ENCODE results near the gene MORN3. TPM values are rescaled to one million over a fixed set of nuclear protein-coding genes. Genes with fewer than 3 reads are reported as not detected.

MORN3 gene
- polyA plus RNA-seq, 1 donor from 2014 or later: 3.4 TPM

DNA sequence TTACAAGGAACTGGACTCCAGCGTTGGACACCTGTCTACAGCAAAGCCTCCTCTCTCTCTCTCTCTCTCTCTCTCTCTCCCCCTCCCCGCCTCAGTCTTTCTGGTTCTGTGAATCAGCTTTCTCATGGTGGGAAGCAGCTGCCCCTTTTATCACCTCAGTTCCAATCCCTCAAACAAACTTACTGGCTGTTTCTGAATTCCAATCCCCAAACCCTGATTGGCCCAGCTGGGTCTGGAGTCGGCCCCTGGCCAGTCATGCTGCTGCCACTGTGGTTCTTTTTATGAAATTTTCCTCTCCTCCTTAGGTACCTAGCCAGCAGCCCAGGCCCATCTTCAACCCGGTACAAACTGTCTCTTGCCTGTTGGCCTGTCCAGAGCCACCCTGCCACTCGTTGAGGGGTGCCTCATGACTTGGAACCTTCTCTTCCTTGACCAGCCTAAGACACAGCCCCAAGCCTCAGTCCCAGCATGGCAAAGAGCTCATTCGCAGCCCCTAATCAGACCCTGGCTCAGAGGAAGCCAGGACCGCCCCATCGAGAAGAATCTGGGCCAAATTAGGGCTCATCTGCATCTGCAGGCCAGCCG, 9.4 kb upstream of the MORN3 start:
- no peak overlapping the region for H3K9ac ChIP-seq (ENCODE audit: low read length)
- TF ChIP-seq EZH2 (IDR thresholded peaks at IDR 0.05; ENCODE audit: borderline replicate concordance, insufficient read depth, low read length, poor library complexity, severe bottlenecking) (no peak), SMC3 (conservative IDR thresholded peaks at IDR 0.05; ENCODE audit: poor library complexity) (no peak), MXI1 (conservative IDR thresholded peaks at IDR 0.05; ENCODE audit: poor library complexity, severe bottlenecking) (no peak), EP300 (conservative IDR thresholded peaks at IDR 0.05; ENCODE audit: poor library complexity, severe bottlenecking) (no peak), REST (IDR thresholded peaks at IDR 0.05; ENCODE audit: borderline replicate concordance) (no peak)
- TF ChIP-seq, protein P1, sequence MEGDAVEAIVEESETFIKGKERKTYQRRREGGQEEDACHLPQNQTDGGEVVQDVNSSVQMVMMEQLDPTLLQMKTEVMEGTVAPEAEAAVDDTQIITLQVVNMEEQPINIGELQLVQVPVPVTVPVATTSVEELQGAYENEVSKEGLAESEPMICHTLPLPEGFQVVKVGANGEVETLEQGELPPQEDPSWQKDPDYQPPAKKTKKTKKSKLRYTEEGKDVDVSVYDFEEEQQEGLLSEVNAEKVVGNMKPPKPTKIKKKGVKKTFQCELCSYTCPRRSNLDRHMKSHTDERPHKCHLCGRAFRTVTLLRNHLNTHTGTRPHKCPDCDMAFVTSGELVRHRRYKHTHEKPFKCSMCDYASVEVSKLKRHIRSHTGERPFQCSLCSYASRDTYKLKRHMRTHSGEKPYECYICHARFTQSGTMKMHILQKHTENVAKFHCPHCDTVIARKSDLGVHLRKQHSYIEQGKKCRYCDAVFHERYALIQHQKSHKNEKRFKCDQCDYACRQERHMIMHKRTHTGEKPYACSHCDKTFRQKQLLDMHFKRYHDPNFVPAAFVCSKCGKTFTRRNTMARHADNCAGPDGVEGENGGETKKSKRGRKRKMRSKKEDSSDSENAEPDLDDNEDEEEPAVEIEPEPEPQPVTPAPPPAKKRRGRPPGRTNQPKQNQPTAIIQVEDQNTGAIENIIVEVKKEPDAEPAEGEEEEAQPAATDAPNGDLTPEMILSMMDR (IDR thresholded peaks at IDR 0.05; ENCODE audit: poor library complexity, severe bottlenecking): no peak
- H3K27me3 ChIP-seq (ENCODE audit: insufficient read depth, low read depth, low read length): no peaks in the 10 kb centered on the region
- H3K9me2 ChIP-seq (ENCODE audit: insufficient read depth, low read length): no peaks in the 10 kb centered on the region
- no peaks in the 10 kb centered on the region for H3K79me2 ChIP-seq (replicated peaks; ENCODE audit: insufficient read depth, low read length)
- H3F3A ChIP-seq (ENCODE audit: insufficient read depth, low read length, poor library complexity, severe bottlenecking): no peaks in the 10 kb centered on the region
- H2AFZ ChIP-seq (ENCODE audit: low read depth, low read length): no peak overlapping the region
- no peak overlapping the region for H3K4me3 ChIP-seq (ENCODE audit: low read length)
- H3K9me3 ChIP-seq (ENCODE audit: low read length): no peaks in the 10 kb centered on the region
- no peaks in the 10 kb centered on the region for H3K36me3 ChIP-seq (ENCODE audit: insufficient read depth, low read length)
- H3K4me2 ChIP-seq (ENCODE audit: low read length): no peak overlapping the region
- no peaks in the 10 kb centered on the region for H4K20me1 ChIP-seq (ENCODE audit: insufficient read depth)
- no peak overlapping the region for H3K27ac ChIP-seq (ENCODE audit: low read length)

GRCh38 chr12:121678305-121678704, 8.9 kb upstream of the MORN3 start:
- TF ChIP-seq EZH2 (IDR thresholded peaks at IDR 0.05; ENCODE audit: borderline replicate concordance, insufficient read depth, low read length, poor library complexity, severe bottlenecking): no peak
- TF ChIP-seq, protein P1 (IDR thresholded peaks at IDR 0.05; ENCODE audit: poor library complexity, severe bottlenecking): no peak
- no peak for TF ChIP-seq POLR2AphosphoS5 (IDR thresholded peaks at IDR 0.05)
- TF ChIP-seq MXI1 (conservative IDR thresholded peaks at IDR 0.05; ENCODE audit: poor library complexity, severe bottlenecking): no peak

More at GRCh38 chr12:121678305-121678704, 8.9 kb upstream of the MORN3 start:
- no peaks in the 10 kb centered on the region for H3K79me2 ChIP-seq (replicated peaks; ENCODE audit: insufficient read depth, low read length)
- no peaks in the 10 kb centered on the region for H3K9me2 ChIP-seq (ENCODE audit: insufficient read depth, low read length)
- no peak overlapping the region for H3K9ac ChIP-seq (ENCODE audit: low read length)
- no peaks in the 10 kb centered on the region for H3K27me3 ChIP-seq (ENCODE audit: insufficient read depth, low read depth, low read length)
- H3K4me2 ChIP-seq (ENCODE audit: low read length): no peak overlapping the region
- no peaks in the 10 kb centered on the region for H4K20me1 ChIP-seq (ENCODE audit: insufficient read depth)
- H3K36me3 ChIP-seq (ENCODE audit: insufficient read depth, low read length): no peaks in the 10 kb centered on the region
- H3K9me3 ChIP-seq (ENCODE audit: low read length): no peaks in the 10 kb centered on the region
- H3K4me3 ChIP-seq (ENCODE audit: low read length): no peak overlapping the region
- no peak overlapping the region for H2AFZ ChIP-seq (ENCODE audit: low read depth, low read length)
- no peak overlapping the region for H3K27ac ChIP-seq (ENCODE audit: low read length)
- no peaks in the 10 kb centered on the region for H3F3A ChIP-seq (ENCODE audit: insufficient read depth, low read length, poor library complexity, severe bottlenecking)
